Gastrocnemius medialis (tissue), 4 donors: Measurements from ENCODE around the gene HLCS. TPM values are rescaled to one million over a fixed set of nuclear protein-coding genes. Genes with fewer than 3 reads are reported as not detected.

Source experiments
- ATAC-seq, 2 donors: fragments of 150-250 bp; one replicate each; pipeline ENCODE4 v1.9.1; 2016
- DNase-seq, 2 donors: peaks; one replicate each; pipeline ENCODE4 v3.0.0-alpha.2; 2019
- H3K27ac ChIP-seq, 4 donors: fragments of 200-600 bp; sonication (generic); 1 replicate in 1 of 4; 2 replicates in 3 of 4; pipeline ENCODE4 v1.5.1; 2016 to 2018; ENCODE audit warnings: mild to moderate bottlenecking in 2 of 4, moderate library complexity in 1 of 4
- H3K27me3 ChIP-seq, 3 donors: fragments of 200-600 bp; sonication (generic) in 2 of 3; 1 replicate in 1 of 3; 2 replicates in 2 of 3; pipeline versions ENCODE4 v1.5.1 to v1.6.0; 2016 to 2019; ENCODE audit warnings: mild to moderate bottlenecking in 1 of 3, moderate library complexity in 1 of 3
- H3K36me3 ChIP-seq, 2 donors: fragments of 200-600 bp; sonication (generic) in 1 of 2; one replicate each; pipeline ENCODE4 v1.5.1; 2017 to 2018
- H3K4me1 ChIP-seq, 2 donors: fragments of 200-600 bp; sonication (generic) in 1 of 2; one replicate each; pipeline ENCODE4 v1.5.1; 2016 to 2017; ENCODE audit warnings: mild to moderate bottlenecking in 2 of 2
- H3K4me3 ChIP-seq, 4 donors: fragments of 200-600 bp; sonication (generic) in 3 of 4; 1 replicate in 1 of 4; 2 replicates in 3 of 4; pipeline ENCODE4 v1.5.1; 2016 to 2019; ENCODE audit warnings: mild to moderate bottlenecking in 2 of 4
- H3K9me3 ChIP-seq, 3 donors: fragments of 200-600 bp; sonication (generic) in 2 of 3; 1 replicate in 1 of 3; 2 replicates in 2 of 3; pipeline ENCODE4 v1.5.1; 2016 to 2019
- CTCF ChIP-seq, 5 experiments: fragments of 450-650 bp in 3 of 5; fragments of 200-600 bp in 2 of 5; sonication (generic) in 2 of 5; IDR thresholded peaks in 4 of 5; conservative IDR thresholded peaks in 1 of 5; 1 replicate in 4 of 5; 2 replicates in 1 of 5; pipeline ENCODE4 v1.5.1; 2016 to 2019; ENCODE audit warnings: antibody characterized with exemption in 5 of 5, mild to moderate bottlenecking in 3 of 5, moderate library complexity in 3 of 5
- POLR2A ChIP-seq, 2 donors: fragments of 450-650 bp; IDR thresholded peaks; one replicate each; pipeline ENCODE4 v1.6.1; 2017; ENCODE audit warnings: antibody characterized with exemption in 2 of 2, mild to moderate bottlenecking in 2 of 2, moderate library complexity in 2 of 2
- in situ Hi-C, 4 donors: fragments of 200-750 bp; cut with MboI; loops; one replicate each; pipeline versions ENCODE4 v1.15.0 to v1.8.0; 2017; ENCODE audit warnings: low sequenced_read_pairs in 4 of 4
- intact Hi-C: fragments of 100-400 bp; cut with DNase I; formaldehyde crosslinking; loops from one replicate; pipeline ENCODE4 v1.15.1; 2023; ENCODE audit warnings: low total_unique reads
- total RNA-seq, 4 donors: library from RNA; depleted of rRNA; stranded (reverse); fragments of >200 nt; gene quantifications; one replicate each; pipeline versions ENCODE4 v1.1.0 to v1.2.3, GENCODE V29; 2016

Gene HLCS
- total RNA-seq, 4 donors from 2014 or later: 10.6 to 18.4 (median 15.4) TPM

GRCh38 chr21:36733857-36734256 is 232.6 kb downstream of the HLCS start:
- intact Hi-C loops: no loop called here
- H3K36me3 ChIP-seq: no peaks in the 10 kb centered on the region
- DNase-seq (no peak), ATAC-seq (no peak)
- H3K27ac ChIP-seq: no peak overlapping the region
- no peak for TF ChIP-seq CTCF (IDR thresholded peaks at IDR 0.05 in 4 of 5, conservative IDR thresholded peaks at IDR 0.05 in 1 of 5)
- no peak for TF ChIP-seq POLR2A (IDR thresholded peaks at IDR 0.05)
- in situ Hi-C loops: no loop called here
- peaks cover 0 to 20% (median 4%) of the 10 kb centered on the region in 3 donors for H3K27me3 ChIP-seq
- no peak overlapping the region for H3K4me3 ChIP-seq
- no peaks in the 10 kb centered on the region for H3K4me1 ChIP-seq
- no peaks in the 10 kb centered on the region for H3K9me3 ChIP-seq

- no peak for TF ChIP-seq POLR2A (IDR thresholded peaks at IDR 0.05)
- Histone ChIP-seq H3K27me3 (peaks cover 0 to 20% (median 4%) of the 10 kb centered on the region in 3 donors), H3K9me3 (no peaks in the 10 kb centered on the region), H3K36me3 (no peaks in the 10 kb centered on the region), H3K27ac (no peak overlapping the region), H3K4me1 (no peaks in the 10 kb centered on the region), H3K4me3 (no peak overlapping the region)
- no peak for ATAC-seq
- intact Hi-C loops: no loop called here
- DNase-seq: no peak
- in situ Hi-C loops: no loop called here
These were observed 233.7 kb downstream of the HLCS start for GRCh38 chr21:36732761-36733160.

GRCh38 chr21:36732217-36732616 is 234.3 kb downstream of the HLCS start:
- no peak overlapping the region for H3K27ac ChIP-seq
- ATAC-seq (no peak), DNase-seq (no peak)
- no peaks in the 10 kb centered on the region for H3K4me1 ChIP-seq
- no peaks in the 10 kb centered on the region for H3K9me3 ChIP-seq
- in situ Hi-C loops (no loop called here), intact Hi-C loops (no loop called here)
- H3K4me3 ChIP-seq: no peak overlapping the region
- H3K36me3 ChIP-seq: no peaks in the 10 kb centered on the region
- peaks cover 0 to 20% (median 4%) of the 10 kb centered on the region in 3 donors for H3K27me3 ChIP-seq
- no peak for TF ChIP-seq POLR2A (IDR thresholded peaks at IDR 0.05)
- no peak for TF ChIP-seq CTCF (IDR thresholded peaks at IDR 0.05 in 4 of 5, conservative IDR thresholded peaks at IDR 0.05 in 1 of 5)

- H3K27me3 ChIP-seq: peaks cover 0 to 20% (median 4%) of the 10 kb centered on the region in 3 donors
- no peak overlapping the region for H3K4me3 ChIP-seq
- in situ Hi-C loops: no loop called here
- no peaks in the 10 kb centered on the region for H3K36me3 ChIP-seq
- ATAC-seq (no peak), DNase-seq (no peak)
- H3K9me3 ChIP-seq: no peaks in the 10 kb centered on the region
- TF ChIP-seq POLR2A (IDR thresholded peaks at IDR 0.05) (no peak), CTCF (IDR thresholded peaks at IDR 0.05 in 4 of 5, conservative IDR thresholded peaks at IDR 0.05 in 1 of 5) (no peak)
- intact Hi-C loops: no loop called here
- H3K27ac ChIP-seq: no peak overlapping the region
- H3K4me1 ChIP-seq: no peaks in the 10 kb centered on the region
These were observed 235.9 kb downstream of the HLCS start for GRCh38 chr21:36730291-36731281.

DNA sequence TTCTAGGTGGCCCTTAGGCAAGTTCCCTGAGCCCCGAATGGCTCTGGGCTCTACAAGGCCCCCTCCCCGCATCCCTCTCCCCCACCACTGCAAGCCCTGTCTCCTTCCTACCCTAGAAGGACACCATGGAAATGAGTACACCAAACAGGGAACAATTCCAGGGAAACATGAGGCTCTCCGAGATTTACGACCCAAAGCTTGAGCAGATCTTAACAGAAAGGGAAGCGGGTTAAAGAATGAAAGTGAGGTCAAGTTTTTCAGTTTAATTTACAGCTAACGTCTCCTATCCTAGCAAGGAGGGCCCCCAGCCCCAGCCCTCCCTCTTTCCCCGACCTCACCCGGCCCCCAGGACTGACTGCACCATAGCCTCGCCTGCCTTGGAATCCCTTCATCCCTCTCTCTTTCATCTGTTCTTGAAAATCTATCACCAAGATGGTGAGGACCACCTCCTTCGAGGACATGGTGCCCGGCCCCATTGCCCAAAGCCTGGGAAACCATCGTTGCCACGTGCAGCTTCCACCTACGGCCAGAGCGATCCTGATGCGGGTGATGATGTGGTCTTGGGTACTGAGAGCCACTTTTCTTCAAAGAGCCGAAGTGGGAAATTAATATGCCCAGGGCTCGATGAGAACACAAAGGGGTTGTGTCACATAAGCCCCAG is 237.0 kb downstream of the HLCS start:
- no peaks in the 10 kb centered on the region for H3K9me3 ChIP-seq
- intact Hi-C loops: no loop called here
- no peak overlapping the region for H3K4me3 ChIP-seq
- H3K27me3 ChIP-seq: peaks cover 0 to 20% (median 4%) of the 10 kb centered on the region in 3 donors
- in situ Hi-C loops: no loop called here
- H3K4me1 ChIP-seq: no peaks in the 10 kb centered on the region
- no peak overlapping the region for H3K27ac ChIP-seq
- no peaks in the 10 kb centered on the region for H3K36me3 ChIP-seq
- ATAC-seq (no peak), DNase-seq (no peak)
- TF ChIP-seq POLR2A (IDR thresholded peaks at IDR 0.05) (no peak), CTCF (IDR thresholded peaks at IDR 0.05 in 4 of 5, conservative IDR thresholded peaks at IDR 0.05 in 1 of 5) (no peak)
